Stomach (tissue), 19 donors: ENCODE data around the gene HMGCL. TPM values are rescaled to one million over a fixed set of nuclear protein-coding genes. Genes with fewer than 3 reads are reported as not detected.

Experiments used
- DNase-seq, 2 donors: peaks; one replicate each; pipeline versions ENCODE4 v3.0.0 to v3.0.0-alpha.2; 2013 to 2019
- H3K27ac ChIP-seq, 5 donors: fragments of 200-600 bp in 4 of 5; sonication (generic) in 4 of 5; one replicate each; pipeline ENCODE4 v1.5.1; 2013 to 2019; ENCODE audit warnings: mild to moderate bottlenecking in 1 of 5, moderate library complexity in 1 of 5
- H3K27me3 ChIP-seq, 3 donors: fragments of 200-600 bp; sonication (generic); one replicate each; pipeline ENCODE4 v1.5.1; 2017 to 2019; ENCODE audit warnings: mixed run types in 1 of 3
- H3K36me3 ChIP-seq, 4 donors: fragments of 200-600 bp; sonication (generic); 1 replicate in 3 of 4; 2 replicates in 1 of 4; pipeline ENCODE4 v1.5.1; 2016 to 2019
- H3K4me1 ChIP-seq, 4 donors: fragments of 200-600 bp; sonication (generic); one replicate each; pipeline ENCODE4 v1.5.1; 2016 to 2019
- H3K4me3 ChIP-seq, 4 donors: fragments of 200-600 bp; sonication (generic) in 3 of 4; one replicate each; pipeline ENCODE4 v1.5.1; 2016 to 2019; ENCODE audit warnings: mild to moderate bottlenecking in 1 of 4
- H3K9me3 ChIP-seq, 4 donors: fragments of 200-600 bp; sonication (generic); one replicate each; pipeline ENCODE4 v1.5.1; 2016 to 2019
- CTCF ChIP-seq, 7 experiments: fragments of 450-650 bp in 4 of 7; fragments of 200-600 bp in 3 of 7; sonication (generic) in 3 of 7; IDR thresholded peaks; one replicate each; pipeline ENCODE4 v1.5.1; 2016 to 2019; ENCODE audit warnings: antibody characterized with exemption in 7 of 7, control low read depth in 2 of 7, mild to moderate bottlenecking in 1 of 7
- EP300 ChIP-seq: sonication (generic); formaldehyde crosslinking; IDR thresholded peaks from one replicate; pipeline ENCODE4 v1.6.1; 2017; ENCODE audit warnings: antibody characterized with exemption
- POLR2A ChIP-seq, 4 donors: fragments of 450-650 bp; IDR thresholded peaks; one replicate each; pipeline ENCODE4 v1.6.1; 2016; ENCODE audit warnings: antibody characterized with exemption in 4 of 4, control low read depth in 2 of 4, mild to moderate bottlenecking in 1 of 4, moderate library complexity in 1 of 4
- POLR2AphosphoS5 ChIP-seq, 3 donors: sonication (generic); formaldehyde crosslinking; IDR thresholded peaks; one replicate each; pipeline ENCODE4 v1.6.1; 2016; ENCODE audit warnings: antibody characterized with exemption in 3 of 3
- WGBS, 5 donors: extraction: QIAGEN DNeasy Blood & Tissue Kit in 3 of 5; methylation state at CpG; one replicate each; pipeline versions ENCODE4 v1.1.5 to v1.1.7; 2013 to 2018; 5-methylcytosine and 5-hydroxymethylcytosine counted together
- intact Hi-C: fragments of 100-400 bp; cut with DNase I; formaldehyde crosslinking; loops from one replicate; pipeline ENCODE4 v1.15.1; 2023; ENCODE audit warnings: low total_unique reads
- long read RNA-seq, 10 donors: transcript quantifications; one replicate each; lab custom pipeline, GENCODE V29; 2026
- polyA plus RNA-seq, 3 donors: library from polyadenylated mRNA; stranded (reverse); fragments of 200-250 nt; gene quantifications; one replicate each; pipeline ENCODE4 v1.2.3, GENCODE V29; 2013
- total RNA-seq, 5 donors: library from RNA; depleted of rRNA; stranded (reverse); fragments of >200 nt; gene quantifications; one replicate each; pipeline versions ENCODE4 v1.1.0 to v1.2.3, GENCODE V29; 2014 to 2016
- donor health status: healthy with polysubstance abuse.
- donor health status: Bipolar disorder and iron deficiency.
- donor health status: healthy.

Gene HMGCL
- 10 to 100 TPM in 4 of 5 donors, not detected in 1; 20.1 to 52.7 (median 36.7) TPM for total RNA-seq
- 10 to 100 TPM; 39.8 to 71.0 (median 46.1) TPM for polyA plus RNA-seq
- long read RNA-seq, donor 1, transcript HMGCL-203 (9 exons, 1,600 nt) = major isoform, 5 of 5 reads
- long read RNA-seq, donor 1, partial matches to known transcripts = 0 of 5 reads
- long read RNA-seq, donor 1, other reads (novel, unspliced or antisense) = 0 of 5 reads
- long read RNA-seq, donor 2, transcript HMGCL-203 (9 exons, 1,600 nt) = major isoform, 11 of 13 reads
- long read RNA-seq, donor 2, partial matches to known transcripts = 0 of 13 reads
- long read RNA-seq, donor 2, other reads (novel, unspliced or antisense) = 0 of 13 reads
- long read RNA-seq, donor 3, transcript HMGCL-203 (9 exons, 1,600 nt) = major isoform, 7 of 7 reads
- long read RNA-seq, donor 3, partial matches to known transcripts = 0 of 7 reads
- long read RNA-seq, donor 3, other reads (novel, unspliced or antisense) = 0 of 7 reads
- long read RNA-seq, donor 4, partial matches to known transcripts = 0 of 2 reads
- long read RNA-seq, donor 4, other reads (novel, unspliced or antisense) = 0 of 2 reads
- long read RNA-seq, donor 5, transcript HMGCL-203 (9 exons, 1,600 nt) = major isoform, 17 of 18 reads
- long read RNA-seq, donor 5, partial matches to known transcripts = 0 of 18 reads
- long read RNA-seq, donor 5, other reads (novel, unspliced or antisense) = 0 of 18 reads
- long read RNA-seq, donor 6 = 0 reads
- long read RNA-seq, donor 7, transcript HMGCL-203 (9 exons, 1,600 nt) = major isoform, 15 of 15 reads
- long read RNA-seq, donor 7, partial matches to known transcripts = 0 of 15 reads
- long read RNA-seq, donor 7, other reads (novel, unspliced or antisense) = 0 of 15 reads
- long read RNA-seq, donor 8, transcript HMGCL-203 (9 exons, 1,600 nt) = major isoform, 15 of 15 reads
- long read RNA-seq, donor 8, partial matches to known transcripts = 0 of 15 reads
- long read RNA-seq, donor 8, other reads (novel, unspliced or antisense) = 0 of 15 reads
- long read RNA-seq, donor 9, transcript HMGCL-203 (9 exons, 1,600 nt) = major isoform, 9 of 14 reads
- long read RNA-seq, donor 9, partial matches to known transcripts = 5 of 14 reads
- long read RNA-seq, donor 9, other reads (novel, unspliced or antisense) = 0 of 14 reads
- long read RNA-seq, donor 10, transcript HMGCL-203 (9 exons, 1,600 nt) = major isoform, 7 of 7 reads
- long read RNA-seq, donor 10, partial matches to known transcripts = 0 of 7 reads
- long read RNA-seq, donor 10, other reads (novel, unspliced or antisense) = 0 of 7 reads

- peaks cover 1 to 21% (median 13%) of the 10 kb centered on the region in 4 donors for H3K4me1 ChIP-seq
- intact Hi-C loops = no loop called here
- H3K27ac ChIP-seq = peak within 1 kb of the TSS; percentile 85 to 97 (median 95)
- H3K27me3 ChIP-seq = no peaks in the 10 kb centered on the region
- no peak for TF ChIP-seq CTCF (IDR thresholded peaks at IDR 0.05)
- peak in 2 of 4 donors; percentile 54 to 67 for TF ChIP-seq POLR2A (IDR thresholded peaks at IDR 0.05)
- peak; percentile 91 to 98 (median 98) for TF ChIP-seq POLR2AphosphoS5 (IDR thresholded peaks at IDR 0.05)
- DNase-seq = peak; percentile 93 to 98
- 0% methylated on average over 30 to 42 of the region's 42 CpGs for WGBS, 5 donors
- peak within 1 kb of the TSS; percentile 74 to 98 (median 92) for H3K4me3 ChIP-seq
- H3K36me3 ChIP-seq = peaks cover 0 to 3% (median 2%) of the 10 kb centered on the region in 4 donors
- no peaks in the 10 kb centered on the region for H3K9me3 ChIP-seq
Measured at GRCh38 chr1:23825076-23825761, at the start of gene HMGCL. TSS of gene HMGCL (minus strand) at chr1:23825429. CDS start at chr1:23825415, 14 bp downstream.

GRCh38 chr1:23872421-23872820 lies 47.2 kb upstream of the HMGCL start:
- intact Hi-C loops = no loop called here
- Histone ChIP-seq H3K27ac (no peak overlapping the region), H3K4me1 (peaks cover 2 to 14% (median 12%) of the 10 kb centered on the region in 4 donors), H3K4me3 (no peak overlapping the region), H3K27me3 (no peaks in the 10 kb centered on the region), H3K36me3 (no peaks in the 10 kb centered on the region), H3K9me3 (peaks cover 0 to 3% (median under 1%) of the 10 kb centered on the region in 4 donors)
- TF ChIP-seq CTCF (IDR thresholded peaks at IDR 0.05) = no peak
- no peak for TF ChIP-seq EP300
- no peak for TF ChIP-seq POLR2A (IDR thresholded peaks at IDR 0.05)
- TF ChIP-seq POLR2AphosphoS5 (IDR thresholded peaks at IDR 0.05) = no peak
- 78 to 88% (median 83%) methylated on average over 3 of the region's 3 CpGs for WGBS, 5 donors
- DNase-seq = no peak

- 39 to 52% (median 45%) methylated on average over 10 of the region's 10 CpGs for WGBS, 5 donors
- Histone ChIP-seq H3K36me3 (peaks cover 0 to 14% (median 13%) of the 10 kb centered on the region in 4 donors), H3K4me1 (peaks cover 11 to 38% (median 32%) of the 10 kb centered on the region in 4 donors), H3K4me3 (peak overlapping the region; percentile 75 to 95 (median 90)), H3K9me3 (no peaks in the 10 kb centered on the region), H3K27me3 (no peaks in the 10 kb centered on the region), H3K27ac (peak overlapping the region; percentile 49 to 87 (median 79))
- no peak for TF ChIP-seq POLR2A (IDR thresholded peaks at IDR 0.05)
- TF ChIP-seq EP300 = no peak
- TF ChIP-seq CTCF (IDR thresholded peaks at IDR 0.05) = no peak
- TF ChIP-seq POLR2AphosphoS5 (IDR thresholded peaks at IDR 0.05) = no peak
- peak in 1 of 2 donors; percentile 20 for DNase-seq
- intact Hi-C loops = no loop called here
Measured at GRCh38 chr1:23869051-23869450, 43.8 kb upstream of the HMGCL start.
